ENCODE measurements around the gene HNF4A. TPM values are rescaled to one million over a fixed set of nuclear protein-coding genes. Genes with fewer than 3 reads are reported as not detected.

HNF4A gene
- total RNA-seq, 1 donor = not detected

DNA sequence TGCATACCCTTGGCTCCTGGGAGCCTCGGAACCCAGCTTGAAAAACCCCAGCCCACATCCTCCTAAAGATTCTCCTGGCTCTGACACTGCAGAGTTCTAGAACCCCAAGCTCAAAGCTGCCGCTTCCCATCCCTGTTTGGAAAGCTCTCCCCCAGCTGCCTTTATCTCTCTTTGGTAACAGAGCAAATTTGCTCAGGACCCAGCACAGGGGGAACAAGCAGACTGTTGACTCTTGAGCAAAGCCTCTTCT, 38.9 kb downstream of the HNF4A start:
- no peak for DNase-seq (ENCODE audit: low read depth)
- TF ChIP-seq, protein P1, sequence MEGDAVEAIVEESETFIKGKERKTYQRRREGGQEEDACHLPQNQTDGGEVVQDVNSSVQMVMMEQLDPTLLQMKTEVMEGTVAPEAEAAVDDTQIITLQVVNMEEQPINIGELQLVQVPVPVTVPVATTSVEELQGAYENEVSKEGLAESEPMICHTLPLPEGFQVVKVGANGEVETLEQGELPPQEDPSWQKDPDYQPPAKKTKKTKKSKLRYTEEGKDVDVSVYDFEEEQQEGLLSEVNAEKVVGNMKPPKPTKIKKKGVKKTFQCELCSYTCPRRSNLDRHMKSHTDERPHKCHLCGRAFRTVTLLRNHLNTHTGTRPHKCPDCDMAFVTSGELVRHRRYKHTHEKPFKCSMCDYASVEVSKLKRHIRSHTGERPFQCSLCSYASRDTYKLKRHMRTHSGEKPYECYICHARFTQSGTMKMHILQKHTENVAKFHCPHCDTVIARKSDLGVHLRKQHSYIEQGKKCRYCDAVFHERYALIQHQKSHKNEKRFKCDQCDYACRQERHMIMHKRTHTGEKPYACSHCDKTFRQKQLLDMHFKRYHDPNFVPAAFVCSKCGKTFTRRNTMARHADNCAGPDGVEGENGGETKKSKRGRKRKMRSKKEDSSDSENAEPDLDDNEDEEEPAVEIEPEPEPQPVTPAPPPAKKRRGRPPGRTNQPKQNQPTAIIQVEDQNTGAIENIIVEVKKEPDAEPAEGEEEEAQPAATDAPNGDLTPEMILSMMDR (IDR thresholded peaks at IDR 0.05; ENCODE audit: insufficient read depth, low read length) = no peak
- H3K4me3 ChIP-seq (ENCODE audit: low read depth, low read length) = no peak overlapping the region

DNA sequence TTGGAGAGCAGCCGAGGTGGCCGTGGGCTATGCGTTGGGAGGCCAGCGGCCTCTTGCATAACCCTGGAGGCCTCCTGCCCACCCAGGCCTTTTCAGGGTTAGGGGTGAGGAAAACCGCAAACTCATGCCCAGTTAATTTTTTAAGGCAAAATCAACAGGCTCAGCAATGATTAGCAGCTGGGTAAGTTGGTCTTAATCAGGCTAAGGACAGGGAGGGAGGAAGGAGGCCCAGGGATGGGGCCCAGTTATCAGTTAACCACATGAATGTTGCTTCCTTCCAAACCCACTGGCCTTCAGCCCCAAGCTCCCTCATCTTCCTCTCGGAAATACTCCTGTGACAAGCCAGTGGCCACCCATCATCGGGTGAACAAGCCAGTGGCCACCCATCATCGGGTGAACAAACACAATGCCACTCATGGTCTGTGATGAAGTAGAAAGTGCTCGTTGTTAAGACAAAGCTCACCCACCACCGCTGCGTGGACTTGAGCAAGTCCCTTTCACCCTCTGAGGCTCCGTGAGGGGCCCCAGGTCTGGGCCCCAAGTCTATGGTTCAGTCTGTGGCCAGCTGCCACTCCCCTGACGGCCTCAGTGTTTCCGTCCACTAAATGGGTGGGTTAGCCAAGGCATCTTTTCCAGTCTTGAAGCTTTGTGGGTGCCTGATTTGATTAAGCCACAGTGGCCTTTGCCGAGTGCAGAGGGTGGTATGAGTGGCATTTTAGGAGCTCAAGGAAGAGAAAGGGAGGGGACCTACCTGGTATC, 39.4 kb downstream of the HNF4A start:
- TF ChIP-seq, protein P1 (IDR thresholded peaks at IDR 0.05; ENCODE audit: insufficient read depth, low read length) = no peak
- no peak for DNase-seq (ENCODE audit: low read depth)
- no peak overlapping the region for H3K4me3 ChIP-seq (ENCODE audit: low read depth, low read length)

DNA sequence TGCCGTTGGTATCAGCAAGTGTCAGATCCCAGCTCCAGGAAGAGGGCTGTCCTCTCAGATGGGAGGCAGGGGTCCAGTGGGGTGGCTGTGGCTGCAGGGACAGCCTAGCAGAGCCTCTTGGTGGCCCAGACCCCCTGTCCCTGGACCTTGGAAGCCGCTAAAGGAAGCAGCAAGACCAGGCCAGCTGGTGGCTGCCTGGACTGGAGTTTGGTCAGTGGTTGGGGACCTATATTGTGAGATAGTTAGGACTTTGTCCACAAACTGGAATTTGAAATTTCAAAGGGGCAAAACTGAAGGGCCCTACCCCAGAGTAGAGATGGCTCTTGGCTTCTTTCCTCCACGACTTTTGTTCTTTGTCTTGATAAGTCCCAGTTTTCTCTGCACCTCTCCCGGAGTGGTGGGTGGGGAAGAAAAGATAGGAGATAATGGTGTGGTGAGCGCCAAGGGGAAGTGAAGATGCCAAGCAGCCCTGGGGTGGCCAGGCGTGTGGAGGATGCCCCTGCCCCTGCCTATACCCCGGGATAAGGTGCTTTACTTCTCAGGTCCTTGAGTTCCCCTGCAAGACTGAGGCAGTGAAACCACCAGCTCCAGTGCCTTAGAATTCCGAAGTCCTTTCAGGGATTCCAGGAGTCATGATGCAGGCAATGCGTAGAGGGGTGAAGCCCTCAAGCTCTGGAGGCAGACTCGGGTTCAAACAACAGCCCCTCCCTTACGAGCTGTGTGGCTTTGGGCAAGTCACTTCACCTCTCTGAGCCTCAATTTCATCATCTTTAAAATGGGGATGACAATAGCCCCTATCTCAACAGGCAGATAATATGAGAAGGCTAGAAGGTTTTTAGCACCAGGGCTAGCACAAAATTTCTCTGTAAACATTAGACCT, 40.2 kb downstream of the HNF4A start:
- TF ChIP-seq, protein P1 (IDR thresholded peaks at IDR 0.05; ENCODE audit: insufficient read depth, low read length) = no peak
- H3K4me3 ChIP-seq (ENCODE audit: low read depth, low read length) = no peak overlapping the region
- no peak for DNase-seq (ENCODE audit: low read depth)

DNA sequence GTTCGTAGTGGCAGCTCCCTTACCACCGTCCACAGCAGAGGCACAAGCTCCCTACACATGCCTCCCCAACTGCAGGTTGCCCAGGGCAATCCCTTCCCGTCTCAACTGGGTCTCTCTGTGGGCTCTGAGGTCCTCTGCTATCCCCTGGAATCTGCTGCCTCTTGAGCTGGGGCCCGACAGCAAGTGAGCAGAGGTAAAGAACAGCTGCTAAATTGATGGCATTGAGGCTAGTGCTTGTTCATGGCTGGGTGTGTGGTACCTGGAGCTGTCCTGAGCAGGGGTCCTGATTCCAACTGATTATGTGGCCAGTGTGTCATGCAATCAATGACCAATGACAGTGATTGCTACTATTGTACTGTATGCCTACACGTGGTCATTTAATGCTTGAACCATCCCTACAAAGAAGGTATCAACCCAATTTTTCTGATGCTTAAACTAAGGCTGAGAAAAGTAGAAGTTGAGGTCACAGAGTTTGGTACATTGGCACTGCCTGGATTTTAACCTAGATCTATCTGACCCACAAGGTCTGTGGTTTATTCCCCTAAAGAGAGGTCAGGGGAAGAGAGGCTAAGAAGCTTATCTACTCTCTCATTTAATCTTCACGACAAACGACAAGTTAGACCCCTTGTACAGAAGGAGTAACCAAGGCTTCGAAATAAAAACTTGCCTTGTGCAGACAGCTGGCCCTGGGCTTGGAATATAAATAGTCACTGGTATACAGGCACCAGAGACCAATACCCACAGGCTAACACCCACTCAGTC, 41.1 kb downstream of the HNF4A start:
- no peak overlapping the region for H3K4me3 ChIP-seq (ENCODE audit: low read depth, low read length)
- no peak for DNase-seq (ENCODE audit: low read depth)
- TF ChIP-seq, protein P1 (IDR thresholded peaks at IDR 0.05; ENCODE audit: insufficient read depth, low read length) = no peak

DNA sequence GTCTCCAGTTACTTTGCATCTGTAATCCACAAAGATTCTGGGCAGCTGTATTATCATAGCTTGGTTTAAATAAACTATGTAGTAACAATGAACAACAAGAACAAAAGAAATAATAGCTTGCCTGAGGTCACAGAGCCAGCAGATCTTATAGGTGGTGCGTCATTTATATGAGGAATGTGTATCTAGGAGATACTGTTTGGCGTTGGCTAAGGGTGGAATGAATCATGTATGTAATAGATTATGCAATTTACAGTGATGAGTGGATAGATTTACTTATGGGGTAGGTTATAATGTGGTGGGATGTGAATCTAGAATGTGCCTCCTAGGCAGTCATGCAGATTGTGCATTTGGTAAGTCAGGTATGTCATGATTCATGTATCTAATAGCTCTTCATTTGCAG, 42.8 kb downstream of the HNF4A start:
- DNase-seq (ENCODE audit: low read depth) = peak; percentile 91
- no peak overlapping the region for H3K4me3 ChIP-seq (ENCODE audit: low read depth, low read length)
- TF ChIP-seq, protein P1 (IDR thresholded peaks at IDR 0.05; ENCODE audit: insufficient read depth, low read length) = no peak

DNA sequence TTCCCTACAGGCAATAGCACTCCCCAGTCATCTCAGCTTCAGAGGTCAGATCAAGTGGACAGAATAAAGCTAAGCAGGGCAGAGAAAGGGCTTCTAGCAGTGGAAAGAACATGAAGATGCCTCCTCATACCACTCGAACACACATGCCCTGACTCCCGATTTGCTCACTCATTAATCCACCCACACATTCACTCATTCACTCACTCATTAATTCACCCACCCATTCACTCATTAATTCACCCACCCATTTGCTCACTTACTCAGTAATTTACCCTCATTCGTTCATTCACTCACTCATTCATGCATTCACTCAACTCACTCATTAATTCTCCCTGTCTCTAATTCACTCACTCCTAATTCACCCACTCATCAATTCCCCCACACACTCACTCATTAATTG, 43.9 kb downstream of the HNF4A start:
- TF ChIP-seq, protein P1 (IDR thresholded peaks at IDR 0.05; ENCODE audit: insufficient read depth, low read length) = no peak
- H3K4me3 ChIP-seq (ENCODE audit: low read depth, low read length) = no peak overlapping the region
- no peak for DNase-seq (ENCODE audit: low read depth)
